Lower leg skin (tissue), 4 donors: ENCODE data around the gene GAS6. TPM values are rescaled to one million over a fixed set of nuclear protein-coding genes. Genes with fewer than 3 reads are reported as not detected.

Source experiments
- DNase-seq, 2 donors: peaks; one replicate each; pipeline ENCODE4 v3.0.0-alpha.2; 2019; ENCODE audit warnings: low spot score in 2 of 2
- H3K4me3 ChIP-seq: fragments of 200-600 bp; sonication (generic); 2 replicates; pipeline ENCODE4 v1.5.1; 2017; ENCODE audit warnings: mild to moderate bottlenecking, low read depth; ENCODE audit not compliant: poor library complexity, severe bottlenecking
- CTCF ChIP-seq, 3 donors: fragments of 450-650 bp; IDR thresholded peaks; one replicate each; pipeline ENCODE4 v1.5.1; 2016; ENCODE audit warnings: antibody characterized with exemption in 3 of 3, mild to moderate bottlenecking in 3 of 3, moderate library complexity in 2 of 3
- POLR2A ChIP-seq, 2 donors: fragments of 450-650 bp; IDR thresholded peaks; one replicate each; pipeline ENCODE4 v1.6.1; 2016 to 2017; ENCODE audit warnings: antibody characterized with exemption in 2 of 2, mild to moderate bottlenecking in 1 of 2, moderate library complexity in 1 of 2
- WGBS, 2 donors: methylation state at CpG; one replicate each; pipeline ENCODE4 v1.1.5; 2018; 5-methylcytosine and 5-hydroxymethylcytosine counted together
- intact Hi-C: fragments of 100-400 bp; cut with DNase I; formaldehyde crosslinking; loops from one replicate; pipeline ENCODE4 v1.15.0; 2023; ENCODE audit warnings: low total_unique reads
- total RNA-seq, 4 donors: library from RNA; depleted of rRNA; stranded (reverse); fragments of >200 nt; gene quantifications; one replicate each; pipeline ENCODE4 v1.1.0, GENCODE V29; 2016

Gene GAS6
- total RNA-seq, 4 donors from 2014 or later = 176 to 307 (median 213) TPM

GRCh38 chr13:113865427-113865826 is 1.6 kb upstream of the GAS6 start:
- intact Hi-C loops = no loop called here
- H3K4me3 ChIP-seq = no peak overlapping the region
- DNase-seq = no peak
- TF ChIP-seq POLR2A (IDR thresholded peaks at IDR 0.05) (no peak), CTCF (IDR thresholded peaks at IDR 0.05) (no peak)
- WGBS, 2 donors = 80 to 95% methylated on average over 4 of the region's 4 CpGs

GRCh38 chr13:113864273-113864890 is 506 bp upstream of the GAS6 start:
- peak in 1 of 2 donors; percentile 50 for DNase-seq
- TF ChIP-seq CTCF (IDR thresholded peaks at IDR 0.05) (no peak), POLR2A (IDR thresholded peaks at IDR 0.05) (no peak)
- 6 to 13% methylated on average over 10 of the region's 10 CpGs for WGBS, 2 donors
- peak overlapping the region; percentile 18 for H3K4me3 ChIP-seq
- intact Hi-C loops = no loop called here

- peak in 1 of 2 donors; percentile 92 for DNase-seq
- intact Hi-C loops = no loop called here
- WGBS, 2 donors = 3 to 5% methylated on average over 23 to 30 of the region's 60 CpGs
These were observed 849 bp downstream of the GAS6 start for GRCh38 chr13:113862931-113863523.

GRCh38 chr13:113862191-113862930 is 1.5 kb downstream of the GAS6 start:
- intact Hi-C loops = no loop called here
- DNase-seq = peak in 1 of 2 donors; percentile 80
- H3K4me3 ChIP-seq = peak overlapping the region; percentile 75
- TF ChIP-seq POLR2A (IDR thresholded peaks at IDR 0.05) (no peak), CTCF (IDR thresholded peaks at IDR 0.05) (no peak)
- WGBS, 2 donors = 48 to 54% methylated on average over 31 of the region's 31 CpGs

More at GRCh38 chr13:113862931-113863523, 849 bp downstream of the GAS6 start:
- TF ChIP-seq POLR2A (IDR thresholded peaks at IDR 0.05) (no peak), CTCF (IDR thresholded peaks at IDR 0.05) (no peak)
- peak overlapping the region; percentile 75 for H3K4me3 ChIP-seq

GRCh38 chr13:113861433-113862030 is 2.3 kb downstream of the GAS6 start:
- peak in 1 of 2 donors; percentile 85 for DNase-seq

More at GRCh38 chr13:113861433-113862030, 2.3 kb downstream of the GAS6 start:
- no peak for TF ChIP-seq CTCF (IDR thresholded peaks at IDR 0.05)
- no peak for TF ChIP-seq POLR2A (IDR thresholded peaks at IDR 0.05)
- WGBS, 2 donors = 52 to 59% methylated on average over 12 of the region's 12 CpGs
- intact Hi-C loops = no loop called here
- no peak overlapping the region for H3K4me3 ChIP-seq
